ENCODE data around the gene OLR1. TPM values are rescaled to one million over a fixed set of nuclear protein-coding genes. Genes with fewer than 3 reads are reported as not detected.

OLR1 gene
- total RNA-seq, 1 experiment from 2014 or later = 0.12 TPM

DNA sequence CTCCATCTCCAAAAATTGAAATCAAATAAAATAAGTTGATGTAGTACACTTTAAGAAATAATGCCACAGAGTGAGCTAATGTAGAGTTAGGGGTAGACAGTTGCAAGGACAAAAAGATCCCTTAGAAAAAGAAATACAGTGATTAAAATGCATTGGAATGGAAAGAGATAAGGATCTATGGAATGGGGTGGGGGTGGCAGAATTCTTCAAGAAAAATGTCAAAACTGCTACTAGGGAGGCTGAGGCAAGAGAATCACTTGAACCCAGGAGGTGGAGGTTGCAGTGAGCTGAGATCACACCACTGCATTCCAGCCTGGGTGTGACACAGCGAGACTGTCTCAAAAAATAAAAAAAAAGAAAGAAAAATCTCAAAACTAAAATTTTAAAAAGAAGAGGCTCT is 6.5 kb downstream of the OLR1 start (continued):
- no peak for TF ChIP-seq ZBTB33 (IDR thresholded peaks at IDR 0.05; ENCODE audit: extremely low read depth, insufficient replicate concordance, low read length)
- no peak for TF ChIP-seq RAD21 (IDR thresholded peaks at IDR 0.05; ENCODE audit: low read depth)
- no peak for TF ChIP-seq EZH2phosphoT487 (IDR thresholded peaks at IDR 0.05; ENCODE audit: borderline replicate concordance)
- no peak for TF ChIP-seq EGR1 (IDR thresholded peaks at IDR 0.05; ENCODE audit: low read depth)
- TF ChIP-seq CBX3 (IDR thresholded peaks at IDR 0.05; ENCODE audit: low read depth) = no peak
- no peak for TF ChIP-seq POLR2A (IDR thresholded peaks at IDR 0.05; ENCODE audit: borderline replicate concordance, extremely low read depth, insufficient read depth, insufficient read length)
- no peak for TF ChIP-seq POLR2AphosphoS5 (IDR thresholded peaks at IDR 0.05; ENCODE audit: low read depth, low read length)

DNA sequence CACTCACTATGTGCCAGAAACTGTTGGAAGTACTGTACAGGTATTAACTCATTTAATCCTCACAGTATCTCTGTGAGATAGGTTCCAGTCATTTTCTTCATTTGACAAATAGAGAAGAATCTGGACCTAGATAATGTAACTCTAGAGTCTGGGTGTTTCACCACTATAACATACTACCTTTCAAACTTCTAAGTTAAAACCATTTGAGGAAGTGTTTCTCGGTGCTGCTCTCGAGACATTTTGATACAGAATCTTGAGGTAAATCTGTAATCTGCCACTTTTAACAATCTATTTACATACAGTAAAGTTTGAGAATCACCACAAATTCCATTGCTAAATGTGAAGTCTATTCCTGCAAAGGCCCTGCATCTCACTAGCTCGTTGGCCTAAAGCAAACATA is 8.8 kb downstream of the OLR1 start:
- no peaks in the 10 kb centered on the region for H3K27me3 ChIP-seq (ENCODE audit: insufficient read depth, low read length)
- TF ChIP-seq EZH2 (IDR thresholded peaks at IDR 0.05) (no peak), MAX (IDR thresholded peaks at IDR 0.05) (no peak), ATF3 (IDR thresholded peaks at IDR 0.05) (no peak), CBX3 (IDR thresholded peaks at IDR 0.05; ENCODE audit: low read depth) (no peak), FOSL1 (IDR thresholded peaks at IDR 0.05; ENCODE audit: low read depth) (no peak), SP1 (IDR thresholded peaks at IDR 0.05; ENCODE audit: low read depth) (no peak)
- TF ChIP-seq, protein P1, sequence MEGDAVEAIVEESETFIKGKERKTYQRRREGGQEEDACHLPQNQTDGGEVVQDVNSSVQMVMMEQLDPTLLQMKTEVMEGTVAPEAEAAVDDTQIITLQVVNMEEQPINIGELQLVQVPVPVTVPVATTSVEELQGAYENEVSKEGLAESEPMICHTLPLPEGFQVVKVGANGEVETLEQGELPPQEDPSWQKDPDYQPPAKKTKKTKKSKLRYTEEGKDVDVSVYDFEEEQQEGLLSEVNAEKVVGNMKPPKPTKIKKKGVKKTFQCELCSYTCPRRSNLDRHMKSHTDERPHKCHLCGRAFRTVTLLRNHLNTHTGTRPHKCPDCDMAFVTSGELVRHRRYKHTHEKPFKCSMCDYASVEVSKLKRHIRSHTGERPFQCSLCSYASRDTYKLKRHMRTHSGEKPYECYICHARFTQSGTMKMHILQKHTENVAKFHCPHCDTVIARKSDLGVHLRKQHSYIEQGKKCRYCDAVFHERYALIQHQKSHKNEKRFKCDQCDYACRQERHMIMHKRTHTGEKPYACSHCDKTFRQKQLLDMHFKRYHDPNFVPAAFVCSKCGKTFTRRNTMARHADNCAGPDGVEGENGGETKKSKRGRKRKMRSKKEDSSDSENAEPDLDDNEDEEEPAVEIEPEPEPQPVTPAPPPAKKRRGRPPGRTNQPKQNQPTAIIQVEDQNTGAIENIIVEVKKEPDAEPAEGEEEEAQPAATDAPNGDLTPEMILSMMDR (IDR thresholded peaks at IDR 0.05 in 2 of 3, conservative IDR thresholded peaks at IDR 0.05 in 1 of 3; ENCODE audit: borderline replicate concordance in 1 of 3, insufficient read depth in 1 of 3, low read depth in 2 of 3, low read length in 2 of 3) = no peak
- no peaks in the 10 kb centered on the region for H3K79me2 ChIP-seq (ENCODE audit: insufficient read depth, low read length)
- ChIA-PET CTCF (interaction anchor here (1.2 kb wide), 1 partner anchor 153 kb away, joined by 3 read pairs; the partner anchor contains the start of gene CLEC12B), POLR2A (no interaction called here), RAD21 (ENCODE audit: low non-redundant PET in 1 of 2, low total read pairs in 2 of 2, uncharacterized antibody in 2 of 2, unreplicated experiment in 2 of 2) (no interaction called here)
- no peak overlapping the region for H3K27ac ChIP-seq (ENCODE audit: low read depth, low read length)
- intact Hi-C loops (cut with micrococcal nuclease) = no loop called here
- no peaks in the 10 kb centered on the region for H4K20me1 ChIP-seq (ENCODE audit: insufficient read depth)
- H3K36me3 ChIP-seq (ENCODE audit: control insufficient read depth in 1 of 2, insufficient read depth in 2 of 2, low read length in 2 of 2) = no peaks in the 10 kb centered on the region
- DNase-seq (ENCODE audit: low read depth, low spot score) = no peak
- BruUV-seq (replicated peaks) = no TSS peak
- no peak overlapping the region for H2AFZ ChIP-seq (ENCODE audit: low read depth, low read length, poor library complexity, severe bottlenecking)
- H3K9ac ChIP-seq (ENCODE audit: low read length) = no peak overlapping the region
- H3K4me3 ChIP-seq (replicated peaks in 1 of 2; ENCODE audit: low read depth in 1 of 2, low read length in 2 of 2) = no peak overlapping the region
- no peak for ATAC-seq
- H3K9me2 ChIP-seq (ENCODE audit: insufficient read depth) = no peaks in the 10 kb centered on the region
- H3K4me2 ChIP-seq (ENCODE audit: low read length) = no peak overlapping the region
- no peaks in the 10 kb centered on the region for H3K9me3 ChIP-seq (ENCODE audit: control insufficient read depth in 1 of 2, insufficient read depth in 1 of 2, low read depth in 1 of 2, low read length in 2 of 2)
- no peaks in the 10 kb centered on the region for H3K4me1 ChIP-seq (ENCODE audit: control insufficient read depth in 1 of 2, insufficient read depth in 2 of 2, low read length in 2 of 2)

Data from HCT116 (cell line).